Measurements from ENCODE around the gene FRAS1. TPM values are rescaled to one million over a fixed set of nuclear protein-coding genes. Genes with fewer than 3 reads are reported as not detected.

FRAS1 gene
- total and polyA plus RNA-seq, 2 of the 8 experiments (the other 6 are each of a cell fraction or from before 2014, with no cell fraction given), result 38.5 to 109 TPM

- peak overlapping the region in 1 of 4 experiments; percentile 8; a peak in 1 of 7 replicates for H3K9ac ChIP-seq (replicated peaks in 1 of 4; ENCODE audit: extremely low read depth in 1 of 4, low read depth in 3 of 4, low read length in 3 of 4)
- H4K8ac ChIP-seq (ENCODE audit: extremely low read depth, insufficient read depth, low read length), result no peak overlapping the region
- H2AK5ac ChIP-seq (ENCODE audit: low read depth, low read length), result no peak overlapping the region
- H3K27ac ChIP-seq (ENCODE audit: low read depth, low read length), result 0 out of 2 replicates have a peak overlapping the region, but pooled peaks have one; percentile 3
- no peaks in the 10 kb centered on the region for H3K36me3 ChIP-seq (ENCODE audit: control insufficient read depth in 2 of 4, insufficient read depth in 4 of 4, low read length in 3 of 4)
- no peak overlapping the region for H4K91ac ChIP-seq (replicated peaks; ENCODE audit: insufficient read length, low read length)
- TF ChIP-seq SIN3A (conservative IDR thresholded peaks at IDR 0.05 in 1 of 2, IDR thresholded peaks at IDR 0.05 in 1 of 2; ENCODE audit: low read depth in 1 of 2, low read length in 2 of 2) (no peak), E2F6 (IDR thresholded peaks at IDR 0.05) (no peak), SUZ12 (IDR thresholded peaks at IDR 0.05; ENCODE audit: low read length) (no peak), PHF8 (conservative IDR thresholded peaks at IDR 0.05; ENCODE audit: low read depth, low read length) (no peak), SP1 (IDR thresholded peaks at IDR 0.05; ENCODE audit: low read depth, low read length) (no peak), POLR2AphosphoS5 (IDR thresholded peaks at IDR 0.05; ENCODE audit: low read depth, low read length) (no peak), ASH2L (IDR thresholded peaks at IDR 0.05; ENCODE audit: low read length) (no peak)
- H2BK120ac ChIP-seq (replicated peaks; ENCODE audit: low read depth, low read length), result no peak overlapping the region
- H4K5ac ChIP-seq (ENCODE audit: insufficient read length, low read depth, low read length), result no peak overlapping the region
- H2BK15ac ChIP-seq (ENCODE audit: low read length), result no peak overlapping the region
- H2BK5ac ChIP-seq (ENCODE audit: low read depth, low read length), result no peak overlapping the region
- H3K4me3 ChIP-seq (ENCODE audit: extremely low read depth in 1 of 4, insufficient read depth in 2 of 4, low read depth in 3 of 4, low read length in 4 of 4), result no peak overlapping the region
- no peak overlapping the region for H3K14ac ChIP-seq (ENCODE audit: insufficient read length)
- no peaks in the 10 kb centered on the region for H3K23me2 ChIP-seq (ENCODE audit: low read depth, low read length)
- FAIRE-seq, result no peak
- no peak overlapping the region for H2BK12ac ChIP-seq (ENCODE audit: low read depth, low read length)
- H3K27me3 ChIP-seq (replicated peaks in 1 of 4; ENCODE audit: control insufficient read depth in 3 of 4, extremely low read depth in 1 of 4, insufficient read depth in 3 of 4, low read length in 3 of 4), result no peaks in the 10 kb centered on the region
- H3K4me1 ChIP-seq (replicated peaks in 1 of 4; ENCODE audit: control insufficient read depth in 3 of 4, insufficient read depth in 4 of 4, low read length in 3 of 4), result peaks cover 4 to 21% (median 15%) of the 10 kb centered on the region in 4 experiments; a peak in 6 of 7 replicates
- peaks cover 2% of the 10 kb centered on the region; the same call in 1 of the 2 replicates for H3K79me1 ChIP-seq (ENCODE audit: low read depth, low read length)
- H2AFZ ChIP-seq (ENCODE audit: low read length), result no peak overlapping the region
- no peak for DNase-seq (ENCODE audit: low read depth in 1 of 2, low spot score in 2 of 2)
- ChIA-PET CTCF (ENCODE audit: partially characterized antibody) (no interaction called here), POLR2A (ENCODE audit: partially characterized antibody) (interaction anchor here (1.2 to 1.7 kb wide), 2 partner anchors 12 to 162 kb away, joined by 3 to 5 read pairs; partner anchors contain the start of gene FRAS1)
- no peak overlapping the region for H3K18ac ChIP-seq (ENCODE audit: extremely low read depth, low read length)
- H4K20me1 ChIP-seq (replicated peaks in 1 of 2; ENCODE audit: control insufficient read depth in 1 of 2, insufficient read depth in 2 of 2, low read length in 2 of 2), result peaks cover 2 to 7% of the 10 kb centered on the region in 2 experiments
- no peak overlapping the region for H3K23ac ChIP-seq (ENCODE audit: insufficient read length)
- H3K9me3 ChIP-seq (ENCODE audit: insufficient read depth in 2 of 2, low read depth in 1 of 2, low read length in 1 of 2), result no peaks in the 10 kb centered on the region
- no peak overlapping the region for H2BK20ac ChIP-seq (ENCODE audit: low read length)
- no peak overlapping the region for H3K56ac ChIP-seq (replicated peaks; ENCODE audit: insufficient read length, low read depth, low read length)
- peak overlapping the region in 1 of 2 experiments; percentile 21; a peak in 1 of 4 replicates for H3K4me2 ChIP-seq (ENCODE audit: insufficient read depth in 1 of 2, low read depth in 2 of 2, low read length in 2 of 2)
- H3K4ac ChIP-seq (replicated peaks; ENCODE audit: insufficient read length, low read depth, low read length), result no peak overlapping the region
- H3K79me2 ChIP-seq (ENCODE audit: control insufficient read depth in 1 of 2, insufficient read depth in 2 of 2, low read length in 2 of 2), result peaks cover 0 to 84% of the 10 kb centered on the region in 2 experiments; a peak in 3 of 4 replicates
- WGBS, 2 experiments (ENCODE audit: extremely low coverage in 1 of 2, insufficient coverage in 1 of 2, insufficient read length in 1 of 2, insufficient replicate concordance in 2 of 2, low coverage in 1 of 2, low lambda C conversion rate in 2 of 2, missing lambda C conversion rate in 1 of 2), result 85% methylated on average over 2 of the region's 2 CpGs; no CpG with 5 or more reads in 1 of the 2 experiments
Observed at GRCh38 chr4:78218260-78218659, 161.1 kb downstream of the FRAS1 start.

All from H1 (cell line).